Breast epithelium (tissue), 4 donors: ENCODE results near the gene CNTNAP3B. TPM values are rescaled to one million over a fixed set of nuclear protein-coding genes. Genes with fewer than 3 reads are reported as not detected.
"Not testable (repeated sequence)": the region's sequence is repeated elsewhere in the genome, so short reads cannot be mapped to it uniquely, and the experiment has no call there.

Source experiments
- DNase-seq, 2 donors: peaks; one replicate each; pipeline ENCODE4 v3.0.0-alpha.2; 2019; ENCODE audit warnings: low spot score in 2 of 2
- H3K27ac ChIP-seq, 2 donors: fragments of 200-600 bp; sonication (generic) in 1 of 2; one replicate each; pipeline ENCODE4 v1.5.1; 2016 to 2019; ENCODE audit warnings: mild to moderate bottlenecking in 1 of 2
- H3K27me3 ChIP-seq, 2 donors: fragments of 200-600 bp; sonication (generic) in 1 of 2; one replicate each; pipeline versions ENCODE4 v1.5.1 to v1.6.0; 2017 to 2019; ENCODE audit warnings: control low read depth in 1 of 2, mild to moderate bottlenecking in 1 of 2
- H3K36me3 ChIP-seq: fragments of 200-600 bp; one replicate; pipeline ENCODE4 v1.5.1; 2019
- H3K4me1 ChIP-seq, 2 donors: fragments of 200-600 bp; sonication (generic); one replicate each; pipeline ENCODE4 v1.5.1; 2016 to 2019; ENCODE audit warnings: control low read depth in 1 of 2
- H3K4me3 ChIP-seq, 3 donors: fragments of 200-600 bp; sonication (generic); 1 replicate in 2 of 3; 2 replicates in 1 of 3; pipeline ENCODE4 v1.5.1; 2016 to 2019; ENCODE audit warnings: mild to moderate bottlenecking in 3 of 3, moderate library complexity in 2 of 3
- H3K9me3 ChIP-seq, 2 donors: fragments of 200-600 bp; sonication (generic) in 1 of 2; one replicate each; pipeline ENCODE4 v1.5.1; 2016 to 2019; ENCODE audit warnings: control low read depth in 1 of 2
- intact Hi-C: fragments of 100-400 bp; cut with DNase I; formaldehyde crosslinking; loops from one replicate; pipeline ENCODE4 v1.15.1; 2023; ENCODE audit warnings: low total_unique reads
- total RNA-seq, 3 donors: library from RNA; depleted of rRNA; stranded (reverse); fragments of >200 nt; gene quantifications; one replicate each; pipeline ENCODE4 v1.1.0, GENCODE V29; 2016

CNTNAP3B gene
- 10 to 100 TPM; 17.6 to 52.4 (median 46.7) TPM for total RNA-seq

DNA sequence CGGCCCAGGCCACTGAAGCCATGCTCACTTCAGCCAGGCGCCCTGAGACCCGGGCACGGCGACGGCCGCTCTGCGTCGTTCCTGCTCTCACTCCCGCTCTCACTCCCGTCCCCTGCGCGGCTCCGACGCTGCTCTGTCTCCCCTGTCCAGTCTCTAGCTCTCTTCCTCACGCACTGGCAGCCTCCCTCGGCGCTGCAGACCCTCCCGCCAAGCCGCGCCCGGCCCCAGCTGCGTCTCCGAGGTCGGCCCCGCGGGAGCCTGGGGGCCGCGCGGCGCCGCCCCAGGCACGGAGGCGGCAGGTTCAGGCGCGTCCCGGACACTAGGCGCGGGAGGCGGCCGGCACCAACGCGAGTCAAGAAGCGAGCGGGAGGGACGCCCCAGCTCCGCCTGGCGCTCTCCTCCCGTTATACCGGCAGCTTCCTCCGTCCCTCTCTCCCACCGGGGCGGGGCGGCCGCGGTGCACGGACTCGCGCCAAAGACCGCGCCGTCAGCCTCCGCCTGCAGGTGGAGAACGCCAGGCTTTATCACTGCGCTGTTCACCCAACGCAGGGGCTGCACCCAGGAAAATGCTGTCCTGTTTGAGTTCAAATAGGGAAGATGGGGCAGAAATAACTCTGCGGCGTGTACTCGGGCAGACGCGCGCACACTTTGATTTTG is at the start of gene CNTNAP3B:
Gene CNTNAP3B, minus strand, starts transcription at position 354 of the 657 bp plus-strand sequence. Its CDS starts 332 bp downstream, at position 22.
- Histone ChIP-seq H3K4me3 (peak within 1 kb of the TSS; percentile 31 to 59 (median 49)), H3K27ac (peak within 1 kb of the TSS in 1 of 2 donors; percentile 69)
- intact Hi-C loops, H3K36me3 ChIP-seq, DNase-seq, H3K4me1 ChIP-seq, H3K9me3 ChIP-seq, H3K27me3 ChIP-seq: not testable (repeated sequence)

GRCh38 chr9:42160299-42160698 is 31.1 kb upstream of the CNTNAP3B start:
- H3K4me1 ChIP-seq, intact Hi-C loops, H3K27ac ChIP-seq, H3K36me3 ChIP-seq, H3K4me3 ChIP-seq, H3K27me3 ChIP-seq, DNase-seq, H3K9me3 ChIP-seq: not testable (repeated sequence)

DNA sequence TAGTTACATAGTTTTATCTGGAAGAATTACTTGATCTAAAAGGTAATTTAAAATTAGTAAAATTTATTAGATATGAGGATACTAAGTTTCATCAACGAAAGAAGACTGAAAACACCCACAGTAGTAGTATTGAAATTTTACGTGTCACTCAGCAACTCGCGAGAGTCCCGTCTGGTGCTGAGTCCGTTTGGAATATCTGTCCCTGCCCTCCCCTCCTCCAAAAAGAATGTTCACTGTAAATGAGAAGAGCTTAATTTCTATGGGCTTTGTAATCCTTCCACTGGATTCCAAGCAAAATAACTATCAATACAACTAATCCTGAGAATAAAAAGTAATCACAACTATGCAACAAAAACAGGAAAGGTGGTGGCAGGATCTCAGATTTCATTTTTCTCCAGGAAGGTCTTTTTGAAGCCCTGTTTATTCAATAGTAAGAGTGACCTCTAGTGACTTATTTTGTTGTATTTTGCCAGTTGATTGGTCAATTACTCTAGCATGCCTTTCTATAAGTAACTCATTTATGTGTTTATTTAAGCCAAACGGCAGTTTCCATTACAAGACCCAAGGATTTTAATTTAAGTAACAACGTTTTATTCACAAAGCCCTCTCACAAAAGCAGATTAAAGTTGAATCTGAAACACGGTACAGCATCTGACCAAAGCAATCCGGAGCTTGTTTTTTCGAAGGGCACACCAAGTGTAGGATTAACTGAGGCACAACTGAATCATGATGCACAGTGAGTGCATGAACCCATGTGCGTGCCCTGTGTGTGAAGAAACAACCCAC is 2.0 kb downstream of the CNTNAP3B start:
- H3K27me3 ChIP-seq, H3K36me3 ChIP-seq, H3K4me1 ChIP-seq, H3K9me3 ChIP-seq, intact Hi-C loops, DNase-seq: not testable (repeated sequence)
- H3K4me3 ChIP-seq, result peak overlapping the region; percentile 20 to 53 (median 42)
- peak overlapping the region; percentile 25 to 58 for H3K27ac ChIP-seq

- H3K27me3 ChIP-seq, DNase-seq, H3K4me3 ChIP-seq, H3K27ac ChIP-seq, H3K9me3 ChIP-seq, intact Hi-C loops, H3K36me3 ChIP-seq, H3K4me1 ChIP-seq: not testable (repeated sequence)
Measured at GRCh38 chr9:42121007-42121406, 8.2 kb downstream of the CNTNAP3B start.

DNA sequence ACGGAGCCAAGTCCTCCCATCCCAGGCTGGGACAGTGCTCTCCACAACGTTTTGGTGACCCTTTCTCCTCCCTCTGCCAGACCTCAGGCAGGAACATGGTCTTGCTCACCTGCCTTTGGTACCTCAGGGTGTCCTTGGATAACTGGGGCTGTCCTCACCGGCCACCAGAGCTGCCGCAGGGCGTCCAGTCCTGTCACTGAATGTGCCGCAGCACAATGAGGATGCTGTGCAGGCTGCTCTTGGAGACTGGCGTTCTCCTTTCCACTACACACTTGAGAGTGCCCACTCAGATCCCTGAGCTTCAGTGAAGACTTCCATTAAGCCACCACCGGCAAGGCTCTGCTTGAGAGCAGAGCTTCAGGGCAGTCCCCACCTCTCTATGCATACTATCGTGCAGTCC is 33.3 kb downstream of the CNTNAP3B start:
- H3K4me1 ChIP-seq, intact Hi-C loops, H3K36me3 ChIP-seq, DNase-seq, H3K27ac ChIP-seq, H3K27me3 ChIP-seq, H3K9me3 ChIP-seq, H3K4me3 ChIP-seq: not testable (repeated sequence)

- H3K27ac ChIP-seq, H3K4me3 ChIP-seq, H3K27me3 ChIP-seq, intact Hi-C loops, H3K4me1 ChIP-seq, H3K9me3 ChIP-seq, DNase-seq, H3K36me3 ChIP-seq: not testable (repeated sequence)
Measured at GRCh38 chr9:42084559-42084952, 44.7 kb downstream of the CNTNAP3B start.

- intact Hi-C loops, H3K27ac ChIP-seq, H3K9me3 ChIP-seq, DNase-seq, H3K4me3 ChIP-seq, H3K36me3 ChIP-seq, H3K27me3 ChIP-seq, H3K4me1 ChIP-seq: not testable (repeated sequence)
Measured at GRCh38 chr9:42083877-42084558, 45.2 kb downstream of the CNTNAP3B start.

GRCh38 chr9:42080376-42080775 is 48.9 kb downstream of the CNTNAP3B start:
- H3K9me3 ChIP-seq, H3K4me3 ChIP-seq, intact Hi-C loops, H3K36me3 ChIP-seq, DNase-seq, H3K27ac ChIP-seq, H3K4me1 ChIP-seq, H3K27me3 ChIP-seq: not testable (repeated sequence)

DNA sequence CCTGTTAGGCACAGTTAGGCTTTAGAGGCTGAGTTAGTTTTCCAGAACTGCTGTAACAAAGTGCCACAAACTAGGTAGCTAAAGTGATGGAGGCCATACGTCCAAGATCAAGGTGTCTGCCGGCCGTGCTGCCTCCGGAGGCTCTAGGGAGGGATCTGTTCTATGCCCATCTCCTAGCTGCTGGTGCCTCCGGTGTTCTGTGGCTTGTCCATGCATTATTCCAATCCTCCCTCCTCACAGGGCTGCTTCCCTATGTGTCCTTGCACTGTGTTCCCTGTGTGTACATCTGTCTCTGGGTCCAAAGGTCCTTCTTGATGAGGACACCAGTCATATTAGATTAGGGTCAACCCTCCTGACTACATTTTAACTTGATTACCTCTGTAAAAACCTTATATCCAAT is 54.4 kb downstream of the CNTNAP3B start:
- intact Hi-C loops, H3K27ac ChIP-seq, H3K4me3 ChIP-seq, H3K4me1 ChIP-seq, H3K9me3 ChIP-seq, H3K27me3 ChIP-seq, DNase-seq, H3K36me3 ChIP-seq: not testable (repeated sequence)

- H3K4me3 ChIP-seq, DNase-seq, H3K36me3 ChIP-seq, H3K27ac ChIP-seq, H3K9me3 ChIP-seq, intact Hi-C loops, H3K4me1 ChIP-seq, H3K27me3 ChIP-seq: not testable (repeated sequence)
Measured at GRCh38 chr9:42071026-42071425, 58.2 kb downstream of the CNTNAP3B start.

DNA sequence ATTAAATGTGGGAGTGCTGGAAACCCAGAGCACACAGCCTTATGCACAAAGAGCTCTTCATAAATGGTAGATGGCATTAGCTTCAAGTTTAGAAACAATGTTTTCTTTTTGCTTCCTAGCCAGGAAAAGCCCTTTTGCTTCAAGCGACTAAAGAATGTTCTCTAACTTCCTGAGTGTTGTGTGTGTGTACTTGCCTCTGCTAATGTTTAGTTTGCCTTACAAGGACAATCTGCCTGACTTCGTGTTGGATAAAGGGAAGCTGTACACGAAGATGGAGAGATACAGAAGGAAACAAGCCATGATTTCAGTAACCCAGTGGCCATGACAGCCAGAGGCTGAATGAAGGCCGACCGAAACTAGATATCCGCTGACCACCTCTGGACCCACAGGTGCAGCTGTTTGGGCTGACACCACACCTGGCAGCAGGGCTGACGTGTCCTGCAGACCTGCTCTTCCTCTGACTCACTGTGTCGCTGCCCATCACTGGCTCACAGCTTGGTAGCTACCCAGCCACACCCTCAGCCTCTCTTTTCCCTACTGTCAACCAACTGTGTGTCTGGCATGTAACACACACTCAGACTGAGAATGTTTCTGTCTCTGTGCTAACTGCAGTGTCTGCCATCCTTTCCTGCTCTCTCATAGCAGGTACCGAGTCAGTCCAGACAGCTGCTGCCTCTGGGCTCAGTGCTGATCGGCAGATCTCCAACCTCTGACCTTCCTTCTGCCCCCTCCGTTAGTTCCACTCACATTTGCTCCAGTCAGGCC is 59.0 kb downstream of the CNTNAP3B start:
- H3K36me3 ChIP-seq, H3K4me1 ChIP-seq, H3K9me3 ChIP-seq, H3K27me3 ChIP-seq, intact Hi-C loops, H3K4me3 ChIP-seq: not testable (repeated sequence)
- peak in 1 of 2 donors; percentile 31 for DNase-seq
- peak overlapping the region; percentile 45 to 55 for H3K27ac ChIP-seq

GRCh38 chr9:42053874-42054273 is 75.4 kb downstream of the CNTNAP3B start:
- H3K4me3 ChIP-seq, DNase-seq, H3K36me3 ChIP-seq, H3K27ac ChIP-seq, H3K27me3 ChIP-seq, H3K9me3 ChIP-seq, intact Hi-C loops, H3K4me1 ChIP-seq: not testable (repeated sequence)

DNA sequence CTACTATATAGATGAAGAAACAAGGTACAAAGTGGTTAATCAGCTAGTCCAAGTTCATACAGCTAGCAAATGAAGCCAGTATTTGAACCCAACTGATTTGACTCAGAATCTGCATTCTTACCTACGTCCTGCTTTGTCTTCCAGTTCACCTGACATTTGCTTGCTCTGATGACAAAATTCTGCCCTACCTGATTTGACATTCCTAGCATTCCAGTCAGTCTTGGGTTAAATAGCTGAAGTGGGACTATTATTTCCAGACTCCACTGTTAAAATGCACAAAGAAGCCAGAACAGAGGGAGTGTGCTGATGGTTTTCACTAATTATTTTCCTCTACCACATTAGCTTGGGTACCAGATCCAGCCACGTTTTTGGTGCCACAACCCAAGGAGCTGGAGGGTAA is 78.5 kb downstream of the CNTNAP3B start:
- H3K4me3 ChIP-seq, DNase-seq, H3K27ac ChIP-seq, H3K36me3 ChIP-seq, H3K27me3 ChIP-seq, H3K4me1 ChIP-seq, H3K9me3 ChIP-seq, intact Hi-C loops: not testable (repeated sequence)
